ENCODE data around the gene C6orf15. TPM values are rescaled to one million over a fixed set of nuclear protein-coding genes. Genes with fewer than 3 reads are reported as not detected.
A peak's percentile ranks its signal among the peaks of the same experiment; 100 is the strongest.

Gene C6orf15
- total RNA-seq, 1 donor = not detected

DNA sequence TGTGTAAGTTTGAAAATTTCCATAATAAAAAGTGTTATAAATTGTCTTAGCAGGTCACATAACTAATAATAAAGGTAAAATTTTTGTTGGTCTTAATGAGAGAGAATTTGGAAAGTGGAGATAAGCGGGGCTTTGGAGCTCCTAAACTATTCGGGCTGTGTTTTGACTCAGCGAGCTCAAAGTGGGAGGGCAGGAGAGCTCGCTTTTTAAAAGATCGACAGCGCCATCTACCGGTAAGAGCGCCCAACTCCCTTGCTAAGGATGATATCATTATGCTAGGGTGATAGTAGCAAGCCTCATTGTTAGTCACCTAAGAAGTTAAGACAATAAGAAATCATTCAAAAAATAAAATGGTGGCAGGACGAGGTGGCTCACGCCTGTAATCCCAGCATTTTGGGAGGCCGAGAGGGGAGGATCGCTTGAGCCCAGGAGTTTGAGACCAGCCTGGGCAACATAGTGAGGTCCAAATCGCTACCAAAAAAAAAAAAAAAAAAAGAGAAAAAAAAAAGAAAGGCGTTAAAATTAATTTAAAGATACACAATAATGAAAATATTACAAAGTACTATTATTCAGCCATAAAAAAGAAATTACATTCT lies 24.8 kb downstream of the C6orf15 start:
- H3K27ac ChIP-seq (ENCODE audit: low read depth, low read length) = peak overlapping the region; percentile 77

DNA sequence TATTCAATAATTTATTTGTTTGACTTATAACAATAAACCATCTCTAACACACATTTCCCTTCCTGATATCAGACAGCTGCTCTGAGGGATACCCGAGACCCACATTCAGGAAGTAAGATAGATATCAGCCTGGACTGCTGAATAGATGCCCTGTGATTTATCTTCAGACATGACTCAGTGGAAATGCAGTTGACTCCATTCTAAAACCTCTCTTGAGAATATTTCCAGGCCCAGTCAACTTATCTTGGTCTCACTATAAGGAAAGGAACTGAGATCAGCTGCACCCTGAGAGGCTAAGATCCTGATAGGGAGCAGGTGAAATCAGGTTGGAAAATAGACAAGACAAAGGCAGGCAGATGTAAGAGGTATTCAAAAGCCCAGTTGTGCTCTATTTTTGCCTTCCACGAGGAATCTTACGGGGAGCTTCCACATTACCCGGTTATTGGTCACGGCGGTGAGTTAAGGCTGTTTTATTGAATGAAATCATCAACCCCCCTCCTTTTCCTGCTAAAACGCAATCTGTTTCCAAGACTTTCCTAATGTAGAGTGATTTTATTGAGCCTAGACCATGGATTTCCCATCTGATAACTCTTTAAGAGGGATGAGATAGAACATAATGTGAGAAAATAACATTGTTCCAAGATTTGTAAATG lies 25.5 kb downstream of the C6orf15 start:
- Histone ChIP-seq H3K4me2 (ENCODE audit: insufficient read depth, low read length) (peak overlapping the region; percentile 81), H3K36me3 (ENCODE audit: insufficient read depth, low read length) (no peaks in the 10 kb centered on the region), H3K27me3 (ENCODE audit: insufficient read depth, low read length) (no peaks in the 10 kb centered on the region), H3K4me1 (ENCODE audit: insufficient read depth, low read length) (peaks cover 25% of the 10 kb centered on the region), H3K4me3 (ENCODE audit: insufficient read depth, low read length) (peak overlapping the region; percentile 46), H3K27ac (ENCODE audit: low read depth, low read length) (peak overlapping the region; percentile 77), H4K20me1 (ENCODE audit: insufficient read depth, low read length) (no peaks in the 10 kb centered on the region), H3K9me3 (ENCODE audit: low read depth, low read length) (no peaks in the 10 kb centered on the region), H2AFZ (ENCODE audit: low read length) (peak overlapping the region; percentile 48), H3K79me2 (ENCODE audit: insufficient read depth, low read length) (no peaks in the 10 kb centered on the region)
- TF ChIP-seq, protein P1, sequence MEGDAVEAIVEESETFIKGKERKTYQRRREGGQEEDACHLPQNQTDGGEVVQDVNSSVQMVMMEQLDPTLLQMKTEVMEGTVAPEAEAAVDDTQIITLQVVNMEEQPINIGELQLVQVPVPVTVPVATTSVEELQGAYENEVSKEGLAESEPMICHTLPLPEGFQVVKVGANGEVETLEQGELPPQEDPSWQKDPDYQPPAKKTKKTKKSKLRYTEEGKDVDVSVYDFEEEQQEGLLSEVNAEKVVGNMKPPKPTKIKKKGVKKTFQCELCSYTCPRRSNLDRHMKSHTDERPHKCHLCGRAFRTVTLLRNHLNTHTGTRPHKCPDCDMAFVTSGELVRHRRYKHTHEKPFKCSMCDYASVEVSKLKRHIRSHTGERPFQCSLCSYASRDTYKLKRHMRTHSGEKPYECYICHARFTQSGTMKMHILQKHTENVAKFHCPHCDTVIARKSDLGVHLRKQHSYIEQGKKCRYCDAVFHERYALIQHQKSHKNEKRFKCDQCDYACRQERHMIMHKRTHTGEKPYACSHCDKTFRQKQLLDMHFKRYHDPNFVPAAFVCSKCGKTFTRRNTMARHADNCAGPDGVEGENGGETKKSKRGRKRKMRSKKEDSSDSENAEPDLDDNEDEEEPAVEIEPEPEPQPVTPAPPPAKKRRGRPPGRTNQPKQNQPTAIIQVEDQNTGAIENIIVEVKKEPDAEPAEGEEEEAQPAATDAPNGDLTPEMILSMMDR (IDR thresholded peaks at IDR 0.05; ENCODE audit: extremely low read depth, low read depth, low read length) = no peak
- DNase-seq (ENCODE audit: insufficient read length, low spot score, missing footprints) = peak; percentile 84

More for the DNA sequence above, 24.8 kb downstream of the C6orf15 start:
- H3K27me3 ChIP-seq (ENCODE audit: insufficient read depth, low read length) = no peaks in the 10 kb centered on the region
- no peaks in the 10 kb centered on the region for H3K79me2 ChIP-seq (ENCODE audit: insufficient read depth, low read length)
- no peaks in the 10 kb centered on the region for H3K36me3 ChIP-seq (ENCODE audit: insufficient read depth, low read length)
- DNase-seq (ENCODE audit: insufficient read length, low spot score, missing footprints) = peak; percentile 89
- TF ChIP-seq, protein P1 (IDR thresholded peaks at IDR 0.05; ENCODE audit: extremely low read depth, low read depth, low read length) = peak; percentile 82
- H2AFZ ChIP-seq (ENCODE audit: low read length) = no peak overlapping the region
- H3K9me3 ChIP-seq (ENCODE audit: low read depth, low read length) = no peaks in the 10 kb centered on the region
- peak overlapping the region; percentile 46 for H3K4me3 ChIP-seq (ENCODE audit: insufficient read depth, low read length)
- peaks cover 25% of the 10 kb centered on the region for H3K4me1 ChIP-seq (ENCODE audit: insufficient read depth, low read length)
- H4K20me1 ChIP-seq (ENCODE audit: insufficient read depth, low read length) = no peaks in the 10 kb centered on the region
- H3K4me2 ChIP-seq (ENCODE audit: insufficient read depth, low read length) = peak overlapping the region; percentile 81

DNA sequence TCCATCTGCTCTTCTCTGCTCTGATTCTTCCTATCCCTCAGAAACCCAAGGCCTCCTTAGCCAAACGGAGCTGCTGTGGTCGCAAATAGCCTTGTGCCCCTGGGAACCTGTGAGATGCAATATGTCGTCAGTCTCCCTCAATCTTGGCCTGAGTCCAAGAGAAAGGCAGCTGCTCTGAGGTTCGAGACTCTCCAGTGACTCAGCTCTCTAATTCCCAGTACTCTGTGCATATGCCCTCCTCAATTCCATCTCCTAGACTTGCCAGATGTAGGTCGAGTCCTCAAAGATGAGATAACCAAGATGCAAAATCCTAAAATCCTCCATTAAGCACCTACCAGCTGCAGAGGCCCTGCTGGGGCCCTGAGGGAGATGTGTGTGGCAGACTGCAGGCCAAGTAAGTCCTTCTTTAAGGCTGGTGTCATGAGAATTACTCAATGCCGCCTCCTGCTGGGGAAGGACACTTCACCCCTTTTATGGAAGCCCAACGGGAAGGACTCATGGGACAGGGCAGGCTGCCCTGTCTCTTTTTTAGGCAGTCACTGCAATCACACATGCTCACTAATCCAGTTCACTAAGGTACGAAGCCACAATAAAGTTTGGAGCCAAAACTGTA lies 28.5 kb downstream of the C6orf15 start:
- TF ChIP-seq, protein P1 (IDR thresholded peaks at IDR 0.05; ENCODE audit: extremely low read depth, low read depth, low read length) = peak; percentile 51
- DNase-seq (ENCODE audit: insufficient read length, low spot score, missing footprints) = peak; percentile 86
- Histone ChIP-seq H3K27ac (ENCODE audit: low read depth, low read length) (peak overlapping the region; percentile 77), H3K4me3 (ENCODE audit: insufficient read depth, low read length) (no peak overlapping the region), H3K27me3 (ENCODE audit: insufficient read depth, low read length) (no peaks in the 10 kb centered on the region), H3K4me1 (ENCODE audit: insufficient read depth, low read length) (peaks cover 25% of the 10 kb centered on the region), H3K79me2 (ENCODE audit: insufficient read depth, low read length) (no peaks in the 10 kb centered on the region), H3K36me3 (ENCODE audit: insufficient read depth, low read length) (no peaks in the 10 kb centered on the region), H2AFZ (ENCODE audit: low read length) (peak overlapping the region; percentile 52), H3K9me3 (ENCODE audit: low read depth, low read length) (no peaks in the 10 kb centered on the region), H3K4me2 (ENCODE audit: insufficient read depth, low read length) (peak overlapping the region; percentile 42), H4K20me1 (ENCODE audit: insufficient read depth, low read length) (no peaks in the 10 kb centered on the region)

DNA sequence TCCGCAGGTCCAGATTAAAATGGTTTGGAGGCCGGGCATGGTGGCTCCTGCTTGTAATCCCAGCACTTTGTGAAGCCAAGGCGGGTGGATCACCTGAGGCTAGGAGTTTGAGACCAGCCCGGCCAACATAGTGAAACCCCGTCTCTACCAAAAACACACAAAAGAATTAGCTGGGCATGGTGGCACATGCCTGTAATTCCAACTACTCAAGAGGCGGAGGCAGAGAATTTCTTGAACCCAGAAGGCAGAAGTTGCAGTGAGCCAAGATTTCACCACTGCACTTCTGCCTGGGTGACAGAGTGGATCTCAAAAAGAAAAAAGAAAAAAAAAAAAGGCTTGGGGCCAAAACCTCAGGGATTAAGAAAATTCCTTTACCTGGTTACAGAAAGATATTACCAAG lies 30.5 kb downstream of the C6orf15 start:
- no peaks in the 10 kb centered on the region for H3K36me3 ChIP-seq (ENCODE audit: insufficient read depth, low read length)
- H3K4me1 ChIP-seq (ENCODE audit: insufficient read depth, low read length) = peaks cover 20% of the 10 kb centered on the region
- H3K4me2 ChIP-seq (ENCODE audit: insufficient read depth, low read length) = no peak overlapping the region
- H3K27me3 ChIP-seq (ENCODE audit: insufficient read depth, low read length) = no peaks in the 10 kb centered on the region
- no peaks in the 10 kb centered on the region for H3K9me3 ChIP-seq (ENCODE audit: low read depth, low read length)
- no peak for DNase-seq (ENCODE audit: insufficient read length, low spot score, missing footprints)
- TF ChIP-seq, protein P1 (IDR thresholded peaks at IDR 0.05; ENCODE audit: extremely low read depth, low read depth, low read length) = no peak
- no peak overlapping the region for H3K27ac ChIP-seq (ENCODE audit: low read depth, low read length)
- H2AFZ ChIP-seq (ENCODE audit: low read length) = no peak overlapping the region
- no peak overlapping the region for H3K4me3 ChIP-seq (ENCODE audit: insufficient read depth, low read length)
- no peaks in the 10 kb centered on the region for H4K20me1 ChIP-seq (ENCODE audit: insufficient read depth, low read length)
- H3K79me2 ChIP-seq (ENCODE audit: insufficient read depth, low read length) = no peaks in the 10 kb centered on the region
